Liver (tissue), 3 donors: ENCODE measurements around the gene ABLIM2.

Source experiments
- ATF3 ChIP-seq: IDR thresholded peaks from 2 replicates; pipeline ENCODE4 v1.6.1; 2016; ENCODE audit warnings: antibody characterized with exemption
- CTCF ChIP-seq: fragments of 150-350 bp; IDR thresholded peaks from 2 replicates; pipeline ENCODE4 v1.5.1; 2017; ENCODE audit warnings: improper control_type of control experiment, low read depth, low read length; ENCODE audit not compliant: missing input control
- FOXA1 ChIP-seq: IDR thresholded peaks from 2 replicates; pipeline ENCODE4 v1.6.1; 2016; ENCODE audit warnings: antibody characterized with exemption
- GABPA ChIP-seq, 2 donors: IDR thresholded peaks in 1 of 2; conservative IDR thresholded peaks in 1 of 2; 2 replicates each; pipeline ENCODE4 v1.6.1; 2016; ENCODE audit warnings: antibody characterized with exemption in 2 of 2, mild to moderate bottlenecking in 1 of 2, moderate library complexity in 1 of 2
- RAD21 ChIP-seq, 2 donors: IDR thresholded peaks; 2 replicates each; pipeline ENCODE4 v1.6.1; 2016; ENCODE audit warnings: antibody characterized with exemption in 2 of 2, mild to moderate bottlenecking in 2 of 2
- REST ChIP-seq: IDR thresholded peaks from 2 replicates; pipeline ENCODE4 v1.6.1; 2016; ENCODE audit warnings: antibody characterized with exemption, mild to moderate bottlenecking
- TF ChIP-seq, protein P1 (sequence below): IDR thresholded peaks from 2 replicates; pipeline ENCODE4 v1.6.1; 2016; ENCODE audit warnings: antibody characterized with exemption
- donor health status: healthy.
- donor health status: healthy.

DNA sequence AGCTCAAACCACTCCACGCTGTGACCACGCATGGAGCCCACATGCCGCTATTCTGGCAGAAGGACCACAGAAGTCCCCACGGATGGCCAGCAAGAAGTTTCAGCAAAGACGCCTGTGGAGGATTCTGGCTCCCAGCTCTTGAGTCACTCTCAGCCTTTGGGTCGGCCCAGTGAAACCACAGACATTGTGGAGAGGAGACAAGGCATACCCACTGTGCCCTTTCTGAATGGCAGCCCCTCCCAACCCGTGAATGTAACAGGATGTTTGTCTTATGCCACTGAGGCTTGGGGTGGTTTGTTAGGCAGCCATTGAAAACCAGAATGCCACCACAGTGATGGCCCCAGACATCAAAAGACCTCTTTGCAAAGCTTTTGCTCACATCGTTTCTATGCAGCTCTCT is 42.7 kb downstream of the ABLIM2 start:
- TF ChIP-seq CTCF = no peak
- no peak for TF ChIP-seq GABPA (IDR thresholded peaks at IDR 0.05 in 1 of 2, conservative IDR thresholded peaks at IDR 0.05 in 1 of 2)
- TF ChIP-seq, protein P1, sequence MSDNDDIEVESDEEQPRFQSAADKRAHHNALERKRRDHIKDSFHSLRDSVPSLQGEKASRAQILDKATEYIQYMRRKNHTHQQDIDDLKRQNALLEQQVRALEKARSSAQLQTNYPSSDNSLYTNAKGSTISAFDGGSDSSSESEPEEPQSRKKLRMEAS = no peak
- TF ChIP-seq FOXA1 = no peak
- no peak for TF ChIP-seq ATF3
- TF ChIP-seq RAD21 (IDR thresholded peaks at IDR 0.05) = no peak
- no peak for TF ChIP-seq REST
